ENCODE data around the gene SHISAL2B.
"Not testable (repeated sequence)": the region's sequence is repeated elsewhere in the genome, so short reads cannot be mapped to it uniquely, and the experiment has no call there.

Gene SHISAL2B

GRCh38 chr5:64690104-64690416 lies 243 bp upstream of the SHISAL2B start:
- Histone ChIP-seq H3K9ac (ENCODE audit: low read length) (no peak overlapping the region), H3K9me3 (replicated peaks; ENCODE audit: insufficient read depth, low read length) (no peaks in the 10 kb centered on the region), H3F3A (ENCODE audit: insufficient read depth, low read length) (no peaks in the 10 kb centered on the region), H3K79me2 (ENCODE audit: low read length) (no peaks in the 10 kb centered on the region), H3K4me3 (ENCODE audit: low read length) (no peak overlapping the region), H3K27me3 (replicated peaks; ENCODE audit: insufficient read depth, low read length) (no peaks in the 10 kb centered on the region), H3K36me3 (replicated peaks; ENCODE audit: insufficient read depth, low read length) (no peaks in the 10 kb centered on the region), H3K9me2 (replicated peaks; ENCODE audit: insufficient read depth, low read length) (no peaks in the 10 kb centered on the region), H4K20me1 (ENCODE audit: insufficient read depth, low read length) (no peaks in the 10 kb centered on the region), H2AFZ (ENCODE audit: low read length) (no peak overlapping the region), H3K27ac (ENCODE audit: low read length) (no peak overlapping the region), H3K4me2 (ENCODE audit: low read depth, low read length) (no peak overlapping the region), H3K4me1 (ENCODE audit: low read length) (no peaks in the 10 kb centered on the region)
- TF ChIP-seq EZH2phosphoT487 (IDR thresholded peaks at IDR 0.05; ENCODE audit: low read length) (no peak), EZH2 (optimal IDR thresholded peaks at IDR 0.05; ENCODE audit: low read depth, low read length) (no peak)
- TF ChIP-seq, protein P1, sequence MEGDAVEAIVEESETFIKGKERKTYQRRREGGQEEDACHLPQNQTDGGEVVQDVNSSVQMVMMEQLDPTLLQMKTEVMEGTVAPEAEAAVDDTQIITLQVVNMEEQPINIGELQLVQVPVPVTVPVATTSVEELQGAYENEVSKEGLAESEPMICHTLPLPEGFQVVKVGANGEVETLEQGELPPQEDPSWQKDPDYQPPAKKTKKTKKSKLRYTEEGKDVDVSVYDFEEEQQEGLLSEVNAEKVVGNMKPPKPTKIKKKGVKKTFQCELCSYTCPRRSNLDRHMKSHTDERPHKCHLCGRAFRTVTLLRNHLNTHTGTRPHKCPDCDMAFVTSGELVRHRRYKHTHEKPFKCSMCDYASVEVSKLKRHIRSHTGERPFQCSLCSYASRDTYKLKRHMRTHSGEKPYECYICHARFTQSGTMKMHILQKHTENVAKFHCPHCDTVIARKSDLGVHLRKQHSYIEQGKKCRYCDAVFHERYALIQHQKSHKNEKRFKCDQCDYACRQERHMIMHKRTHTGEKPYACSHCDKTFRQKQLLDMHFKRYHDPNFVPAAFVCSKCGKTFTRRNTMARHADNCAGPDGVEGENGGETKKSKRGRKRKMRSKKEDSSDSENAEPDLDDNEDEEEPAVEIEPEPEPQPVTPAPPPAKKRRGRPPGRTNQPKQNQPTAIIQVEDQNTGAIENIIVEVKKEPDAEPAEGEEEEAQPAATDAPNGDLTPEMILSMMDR (IDR thresholded peaks at IDR 0.05; ENCODE audit: low read length), result no peak
- DNase-seq, result no peak

DNA sequence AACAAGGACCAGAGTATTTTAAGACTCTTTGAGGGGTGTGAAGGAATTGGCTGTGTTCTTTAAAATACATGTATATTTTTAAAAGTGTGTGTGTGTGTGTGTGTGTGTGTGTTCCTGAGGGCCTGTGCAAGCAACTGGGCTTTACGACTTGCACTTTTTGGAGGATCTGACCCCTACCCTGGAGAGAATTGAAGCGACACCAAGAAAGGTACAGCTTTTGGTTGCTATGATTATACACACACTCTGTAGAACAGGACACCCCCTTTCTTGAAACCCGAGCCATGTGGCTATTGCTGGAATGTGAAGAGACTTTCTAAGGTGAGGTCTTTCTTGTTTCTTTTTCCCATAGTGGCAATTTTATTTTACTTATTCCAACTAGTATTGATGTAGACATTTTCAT lies 988 bp downstream of the SHISAL2B start:
- no peaks in the 10 kb centered on the region for H3F3A ChIP-seq (ENCODE audit: insufficient read depth, low read length)
- no peak for DNase-seq
- H3K9me2 ChIP-seq (replicated peaks; ENCODE audit: insufficient read depth, low read length), result no peaks in the 10 kb centered on the region
- TF ChIP-seq EZH2 (optimal IDR thresholded peaks at IDR 0.05; ENCODE audit: low read depth, low read length) (no peak), EZH2phosphoT487 (IDR thresholded peaks at IDR 0.05; ENCODE audit: low read length) (no peak)
- TF ChIP-seq, protein P1 (IDR thresholded peaks at IDR 0.05; ENCODE audit: low read length), result no peak
- H3K4me3 ChIP-seq (ENCODE audit: low read length), result no peak overlapping the region
- no peaks in the 10 kb centered on the region for H3K27me3 ChIP-seq (replicated peaks; ENCODE audit: insufficient read depth, low read length)
- H3K9ac ChIP-seq (ENCODE audit: low read length), result no peak overlapping the region
- H3K4me2 ChIP-seq (ENCODE audit: low read depth, low read length), result no peak overlapping the region
- H4K20me1 ChIP-seq (ENCODE audit: insufficient read depth, low read length), result no peaks in the 10 kb centered on the region
- no peaks in the 10 kb centered on the region for H3K79me2 ChIP-seq (ENCODE audit: low read length)
- no peaks in the 10 kb centered on the region for H3K4me1 ChIP-seq (ENCODE audit: low read length)
- H3K36me3 ChIP-seq (replicated peaks; ENCODE audit: insufficient read depth, low read length), result no peaks in the 10 kb centered on the region
- no peaks in the 10 kb centered on the region for H3K9me3 ChIP-seq (replicated peaks; ENCODE audit: insufficient read depth, low read length)
- no peak overlapping the region for H3K27ac ChIP-seq (ENCODE audit: low read length)
- no peak overlapping the region for H2AFZ ChIP-seq (ENCODE audit: low read length)

DNA sequence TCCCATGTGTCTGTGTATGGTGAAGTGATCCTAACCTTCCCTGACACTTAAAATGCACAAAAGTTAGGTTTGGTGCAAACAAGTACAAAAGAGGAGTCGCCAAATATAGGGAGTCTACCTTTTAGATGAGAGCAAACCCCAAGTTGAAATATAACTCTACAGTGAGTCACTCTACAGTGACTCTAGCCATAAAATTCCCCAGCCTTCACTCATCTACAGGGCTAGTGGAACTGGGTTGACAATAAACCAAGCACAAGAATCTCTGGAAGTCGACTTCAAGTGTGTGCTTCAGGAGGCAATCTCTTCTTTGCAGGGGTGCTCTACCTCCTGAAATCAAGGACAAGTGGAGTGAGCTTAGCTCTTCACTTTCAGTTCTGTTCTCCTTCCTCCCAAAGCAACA lies 3.3 kb downstream of the SHISAL2B start:
- H3K79me2 ChIP-seq (ENCODE audit: low read length), result no peaks in the 10 kb centered on the region
- no peak overlapping the region for H2AFZ ChIP-seq (ENCODE audit: low read length)
- TF ChIP-seq EZH2 (optimal IDR thresholded peaks at IDR 0.05; ENCODE audit: low read depth, low read length) (no peak), EZH2phosphoT487 (IDR thresholded peaks at IDR 0.05; ENCODE audit: low read length) (no peak)
- TF ChIP-seq, protein P1 (IDR thresholded peaks at IDR 0.05; ENCODE audit: low read length), result no peak
- DNase-seq, result no peak
- no peaks in the 10 kb centered on the region for H3K9me3 ChIP-seq (replicated peaks; ENCODE audit: insufficient read depth, low read length)
- no peaks in the 10 kb centered on the region for H3K27me3 ChIP-seq (replicated peaks; ENCODE audit: insufficient read depth, low read length)
- H3K9me2 ChIP-seq (replicated peaks; ENCODE audit: insufficient read depth, low read length), result no peaks in the 10 kb centered on the region
- no peaks in the 10 kb centered on the region for H3K36me3 ChIP-seq (replicated peaks; ENCODE audit: insufficient read depth, low read length)
- no peaks in the 10 kb centered on the region for H4K20me1 ChIP-seq (ENCODE audit: insufficient read depth, low read length)
- no peak overlapping the region for H3K4me3 ChIP-seq (ENCODE audit: low read length)
- no peaks in the 10 kb centered on the region for H3K4me1 ChIP-seq (ENCODE audit: low read length)
- H3K4me2 ChIP-seq (ENCODE audit: low read depth, low read length), result no peak overlapping the region
- H3K9ac ChIP-seq (ENCODE audit: low read length), result no peak overlapping the region
- H3K27ac ChIP-seq (ENCODE audit: low read length), result no peak overlapping the region
- no peaks in the 10 kb centered on the region for H3F3A ChIP-seq (ENCODE audit: insufficient read depth, low read length)

DNA sequence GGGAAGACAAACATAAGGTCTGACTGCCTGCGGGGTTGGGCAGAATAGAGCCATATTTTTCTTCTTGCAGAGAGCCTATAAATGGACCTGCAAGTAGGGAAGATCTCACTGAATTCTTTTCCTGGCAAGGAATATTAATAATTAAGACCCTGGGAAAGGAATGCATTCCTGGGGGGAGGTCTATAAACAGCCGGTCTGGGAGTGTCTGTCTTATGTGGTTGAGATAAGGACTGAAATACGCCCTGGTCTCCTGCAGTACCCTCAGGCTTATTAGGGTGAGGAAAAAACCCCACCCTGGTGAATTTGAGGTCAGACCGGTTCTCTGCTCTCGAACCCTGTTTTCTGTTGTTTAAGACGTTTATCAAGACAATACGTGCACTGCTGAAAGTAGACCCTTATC lies 6.1 kb downstream of the SHISAL2B start:
- not testable (repeated sequence) for H3K79me2 ChIP-seq (ENCODE audit: low read length)

More for the DNA sequence above, 6.1 kb downstream of the SHISAL2B start:
- not testable (repeated sequence) for H3K4me3 ChIP-seq (ENCODE audit: low read length); H3K36me3 ChIP-seq (replicated peaks; ENCODE audit: insufficient read depth, low read length); H3K9me3 ChIP-seq (replicated peaks; ENCODE audit: insufficient read depth, low read length); H4K20me1 ChIP-seq (ENCODE audit: insufficient read depth, low read length); H3K4me1 ChIP-seq (ENCODE audit: low read length); H3K27ac ChIP-seq (ENCODE audit: low read length); H3K27me3 ChIP-seq (replicated peaks; ENCODE audit: insufficient read depth, low read length); H3F3A ChIP-seq (ENCODE audit: insufficient read depth, low read length); H3K4me2 ChIP-seq (ENCODE audit: low read depth, low read length); H2AFZ ChIP-seq (ENCODE audit: low read length); H3K9me2 ChIP-seq (replicated peaks; ENCODE audit: insufficient read depth, low read length); H3K9ac ChIP-seq (ENCODE audit: low read length); DNase-seq

Data from MM.1S (cell line).